ENCODE results near the gene FOXRED1. TPM values are rescaled to one million over a fixed set of nuclear protein-coding genes. Genes with fewer than 3 reads are reported as not detected.
A peak's percentile ranks its signal among the peaks of the same experiment; 100 is the strongest.

The FOXRED1 gene
- 60.9 TPM for total RNA-seq (ENCODE audit: unreplicated experiment)
- long read RNA-seq, transcript FOXRED1-201 (11 exons, 1,970 nt) = major isoform, 21 of 39 reads
- long read RNA-seq, partial matches to known transcripts = 1 of 39 reads
- long read RNA-seq, other reads (novel, unspliced or antisense) = 15 of 39 reads

- Mint-ChIP-seq H3K9me3 (ENCODE audit: unreplicated experiment) (peaks cover 6% of the 10 kb centered on the region), H3K27me3 (ENCODE audit: unreplicated experiment) (peaks cover 6% of the 10 kb centered on the region), H3K4me1 (ENCODE audit: low read depth, unreplicated experiment) (peaks cover 2% of the 10 kb centered on the region), H3K36me3 (ENCODE audit: unreplicated experiment) (no peaks in the 10 kb centered on the region), H3K4me3 (ENCODE audit: unreplicated experiment) (peak within 1 kb of the TSS; percentile 94), H3K27ac (ENCODE audit: unreplicated experiment) (peak within 1 kb of the TSS; percentile 92)
- no peak for TF ChIP-seq CTCF (IDR thresholded peaks at IDR 0.05; ENCODE audit: partially characterized antibody, unreplicated experiment)
- peak; percentile 100 for DNase-seq
Measured at GRCh38 chr11:126268708-126269579, at the start of gene FOXRED1, which contains the start of gene SRPRA. Gene FOXRED1, plus strand, starts transcription at chr11:126269154. Its CDS starts 53 bp downstream, at chr11:126269207. Gene SRPRA, minus strand, starts transcription at chr11:126268895. Its CDS starts 91 bp downstream, at chr11:126268804.

- TF ChIP-seq CTCF (IDR thresholded peaks at IDR 0.05; ENCODE audit: partially characterized antibody, unreplicated experiment) = no peak
- Mint-ChIP-seq H3K4me1 (ENCODE audit: low read depth, unreplicated experiment) (peaks cover 2% of the 10 kb centered on the region), H3K9me3 (ENCODE audit: unreplicated experiment) (no peaks in the 10 kb centered on the region), H3K27me3 (ENCODE audit: unreplicated experiment) (no peaks in the 10 kb centered on the region), H3K27ac (ENCODE audit: unreplicated experiment) (no peak overlapping the region), H3K4me3 (ENCODE audit: unreplicated experiment) (no peak overlapping the region), H3K36me3 (ENCODE audit: unreplicated experiment) (no peaks in the 10 kb centered on the region)
- DNase-seq = no peak
Measured at GRCh38 chr11:126219547-126219946, 49.4 kb upstream of the FOXRED1 start.

- no peak for DNase-seq
- peaks cover 3% of the 10 kb centered on the region for H3K27me3 Mint-ChIP-seq (ENCODE audit: unreplicated experiment)
- peaks cover 2% of the 10 kb centered on the region for H3K4me1 Mint-ChIP-seq (ENCODE audit: low read depth, unreplicated experiment)
- peaks cover 2% of the 10 kb centered on the region for H3K9me3 Mint-ChIP-seq (ENCODE audit: unreplicated experiment)
- TF ChIP-seq CTCF (IDR thresholded peaks at IDR 0.05; ENCODE audit: partially characterized antibody, unreplicated experiment) = no peak
- H3K36me3 Mint-ChIP-seq (ENCODE audit: unreplicated experiment) = no peaks in the 10 kb centered on the region
- no peak overlapping the region for H3K27ac Mint-ChIP-seq (ENCODE audit: unreplicated experiment)
- no peak overlapping the region for H3K4me3 Mint-ChIP-seq (ENCODE audit: unreplicated experiment)
Measured at GRCh38 chr11:126224647-126225294, 44.2 kb upstream of the FOXRED1 start.

GRCh38 chr11:126225295-126225665, 43.7 kb upstream of the FOXRED1 start:
- TF ChIP-seq CTCF (IDR thresholded peaks at IDR 0.05; ENCODE audit: partially characterized antibody, unreplicated experiment) = no peak
- Mint-ChIP-seq H3K9me3 (ENCODE audit: unreplicated experiment) (peaks cover 2% of the 10 kb centered on the region), H3K27ac (ENCODE audit: unreplicated experiment) (no peak overlapping the region), H3K4me1 (ENCODE audit: low read depth, unreplicated experiment) (peaks cover 2% of the 10 kb centered on the region), H3K27me3 (ENCODE audit: unreplicated experiment) (peaks cover 3% of the 10 kb centered on the region), H3K4me3 (ENCODE audit: unreplicated experiment) (no peak overlapping the region), H3K36me3 (ENCODE audit: unreplicated experiment) (no peaks in the 10 kb centered on the region)
- DNase-seq = no peak

Data from glutamatergic neuron (in vitro differentiated cells).